Central memory CD8-positive, alpha-beta T cell (primary cell): ENCODE measurements around the gene ZNF556.

Experiments
- ATAC-seq: fragments of 150-1000 bp; cut with Tn5 transposase; replicated peaks from 2 replicates; pipeline ENCODE4 v1.10.0; 2022; ENCODE audit warnings: mild to moderate bottlenecking, moderate FRiP score, moderate number of reproducible peaks; ENCODE audit not compliant: poor library complexity, severe bottlenecking; ENCODE audit errors: extremely low read depth
- DNase-seq, 2 donors: peaks; one replicate each; pipeline ENCODE4 v3.0.0; 2021; ENCODE audit warnings: low spot score in 2 of 2
- H3K27ac Mint-ChIP-seq: one replicate; pipeline ENCODE4 v1.8.0; 2022; ENCODE audit warnings: low read depth, mild to moderate bottlenecking, moderate library complexity, mixed read lengths
- H3K27me3 Mint-ChIP-seq: one replicate; pipeline ENCODE4 v1.8.0; 2022; ENCODE audit warnings: mixed read lengths
- H3K36me3 Mint-ChIP-seq: one replicate; pipeline ENCODE4 v1.8.0; 2022; ENCODE audit warnings: mild to moderate bottlenecking, moderate library complexity, mixed read lengths; ENCODE audit not compliant: insufficient read depth
- H3K4me1 Mint-ChIP-seq: one replicate; pipeline ENCODE4 v1.8.0; 2022; ENCODE audit warnings: mixed read lengths
- H3K4me3 Mint-ChIP-seq: one replicate; pipeline ENCODE4 v1.8.0; 2022; ENCODE audit warnings: mild to moderate bottlenecking, moderate library complexity, mixed read lengths
- H3K9me3 Mint-ChIP-seq: one replicate; pipeline ENCODE4 v1.8.0; 2022; ENCODE audit warnings: mixed read lengths

Gene ZNF556

GRCh38 chr19:2867025-2867991 is at the start of gene ZNF556:
TSS of gene ZNF556 (plus strand) at chr19:2867335. CDS start at chr19:2867422, 87 bp downstream.
- Mint-ChIP-seq H3K4me1 (peaks cover 5% of the 10 kb centered on the region), H3K36me3 (peaks cover 6% of the 10 kb centered on the region), H3K27me3 (peaks cover 31% of the 10 kb centered on the region), H3K4me3 (no peak within 1 kb of the TSS), H3K9me3 (no peaks in the 10 kb centered on the region), H3K27ac (no peak within 1 kb of the TSS)
- DNase-seq (no peak), ATAC-seq (no peak)

- peak; percentile 94 to 97 for DNase-seq
- Mint-ChIP-seq H3K36me3 (peaks cover 5% of the 10 kb centered on the region), H3K27me3 (no peaks in the 10 kb centered on the region), H3K4me1 (peaks cover 5% of the 10 kb centered on the region), H3K9me3 (no peaks in the 10 kb centered on the region), H3K4me3 (peak within 1 kb of the TSS; percentile 81), H3K27ac (peak within 1 kb of the TSS; percentile 49)
- ATAC-seq, result peak; percentile 98
Measured at GRCh38 chr19:2819540-2820111, 47.5 kb upstream of the ZNF556 start, which contains the start of gene ZNF554. TSS of gene ZNF554 (plus strand) at chr19:2819868. CDS start at chr19:2820072, 204 bp downstream.

- DNase-seq (no peak), ATAC-seq (peak; percentile 26)
- peak overlapping the region; percentile 49 for H3K27ac Mint-ChIP-seq
- no peaks in the 10 kb centered on the region for H3K27me3 Mint-ChIP-seq
- peaks cover 5% of the 10 kb centered on the region for H3K36me3 Mint-ChIP-seq
- peaks cover 5% of the 10 kb centered on the region for H3K4me1 Mint-ChIP-seq
- H3K9me3 Mint-ChIP-seq, result no peaks in the 10 kb centered on the region
- H3K4me3 Mint-ChIP-seq, result peak overlapping the region; percentile 81
Measured at GRCh38 chr19:2820112-2820702, 46.9 kb upstream of the ZNF556 start.

GRCh38 chr19:2822846-2823245 is 44.3 kb upstream of the ZNF556 start:
- H3K4me3 Mint-ChIP-seq, result no peak overlapping the region
- H3K9me3 Mint-ChIP-seq, result no peaks in the 10 kb centered on the region
- H3K36me3 Mint-ChIP-seq, result peaks cover 5% of the 10 kb centered on the region
- no peak for ATAC-seq
- no peaks in the 10 kb centered on the region for H3K27me3 Mint-ChIP-seq
- peaks cover 5% of the 10 kb centered on the region for H3K4me1 Mint-ChIP-seq
- no peak overlapping the region for H3K27ac Mint-ChIP-seq
- DNase-seq, result no peak

DNA sequence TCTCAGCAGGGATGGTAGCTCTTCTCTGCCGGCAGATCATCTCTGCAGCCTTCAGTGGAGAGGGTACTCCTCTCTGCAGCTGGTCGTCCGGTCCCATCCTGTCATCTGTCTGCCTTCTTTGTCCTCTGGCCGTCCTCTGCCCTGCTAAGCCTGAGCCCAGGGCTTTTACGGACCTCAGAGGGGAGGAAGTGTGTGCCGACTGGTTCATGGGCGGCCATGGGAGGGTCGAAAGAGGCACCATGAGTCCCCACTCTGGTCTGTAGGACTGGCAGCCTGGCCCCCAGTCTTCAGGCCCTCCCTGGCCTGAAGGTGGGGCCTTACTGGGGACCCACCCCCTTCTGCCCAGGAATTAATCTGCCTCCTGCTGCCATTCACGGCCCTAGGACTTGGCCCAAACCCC is 43.5 kb upstream of the ZNF556 start:
- ATAC-seq (no peak), DNase-seq (no peak)
- Mint-ChIP-seq H3K27ac (no peak overlapping the region), H3K36me3 (peaks cover 4% of the 10 kb centered on the region), H3K4me1 (peaks cover 5% of the 10 kb centered on the region), H3K9me3 (no peaks in the 10 kb centered on the region), H3K27me3 (no peaks in the 10 kb centered on the region), H3K4me3 (no peak overlapping the region)

- Mint-ChIP-seq H3K4me1 (peaks cover 5% of the 10 kb centered on the region), H3K9me3 (no peaks in the 10 kb centered on the region), H3K4me3 (no peak overlapping the region), H3K27me3 (no peaks in the 10 kb centered on the region), H3K27ac (no peak overlapping the region), H3K36me3 (peaks cover 4% of the 10 kb centered on the region)
- ATAC-seq (no peak), DNase-seq (no peak)
Measured at GRCh38 chr19:2824129-2824528, 43.0 kb upstream of the ZNF556 start.

GRCh38 chr19:2827022-2827421 is 40.1 kb upstream of the ZNF556 start:
- Mint-ChIP-seq H3K27me3 (no peaks in the 10 kb centered on the region), H3K27ac (no peak overlapping the region), H3K4me3 (no peak overlapping the region), H3K4me1 (no peaks in the 10 kb centered on the region), H3K36me3 (no peaks in the 10 kb centered on the region), H3K9me3 (no peaks in the 10 kb centered on the region)
- no peak for DNase-seq
- no peak for ATAC-seq

GRCh38 chr19:2827840-2828489 is 39.2 kb upstream of the ZNF556 start:
- Mint-ChIP-seq H3K4me1 (no peaks in the 10 kb centered on the region), H3K27me3 (no peaks in the 10 kb centered on the region), H3K9me3 (peaks cover 4% of the 10 kb centered on the region), H3K27ac (no peak overlapping the region), H3K36me3 (no peaks in the 10 kb centered on the region), H3K4me3 (no peak overlapping the region)
- ATAC-seq, result no peak
- no peak for DNase-seq

DNA sequence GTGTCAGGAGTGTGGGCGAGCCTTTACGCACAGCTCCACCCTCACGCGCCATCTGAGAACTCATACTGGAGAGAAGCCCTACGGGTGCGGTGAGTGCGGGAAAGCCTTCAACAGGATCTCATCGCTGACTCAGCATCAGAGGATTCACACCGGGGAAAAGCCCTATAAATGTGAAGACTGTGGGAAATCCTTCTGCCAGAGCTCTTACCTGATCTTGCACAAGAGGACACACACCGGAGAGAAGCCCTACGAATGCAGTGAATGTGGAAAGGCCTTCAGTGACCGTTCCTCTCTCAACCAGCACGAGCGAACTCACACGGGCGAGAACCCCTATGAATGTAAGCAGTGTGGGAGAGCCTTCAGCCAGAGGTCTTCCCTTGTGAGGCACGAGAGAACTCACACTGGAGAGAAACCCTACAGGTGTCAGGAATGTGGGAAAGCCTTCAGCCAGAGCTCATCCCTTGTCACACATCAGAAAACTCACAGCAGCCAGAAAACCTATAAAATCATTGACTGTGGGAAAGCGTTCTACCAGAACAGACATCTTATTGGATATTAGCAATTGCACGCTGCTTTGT is 32.8 kb upstream of the ZNF556 start:
- no peaks in the 10 kb centered on the region for H3K27me3 Mint-ChIP-seq
- peaks cover 16% of the 10 kb centered on the region for H3K9me3 Mint-ChIP-seq
- DNase-seq, result no peak
- no peak for ATAC-seq
- H3K27ac Mint-ChIP-seq, result no peak overlapping the region
- no peak overlapping the region for H3K4me3 Mint-ChIP-seq
- H3K4me1 Mint-ChIP-seq, result no peaks in the 10 kb centered on the region
- peaks cover 3% of the 10 kb centered on the region for H3K36me3 Mint-ChIP-seq

GRCh38 chr19:2837430-2837829 is 29.7 kb upstream of the ZNF556 start:
- Mint-ChIP-seq H3K27ac (no peak overlapping the region), H3K36me3 (peaks cover 6% of the 10 kb centered on the region), H3K4me1 (peaks cover 11% of the 10 kb centered on the region), H3K9me3 (peaks cover 16% of the 10 kb centered on the region), H3K4me3 (no peak overlapping the region), H3K27me3 (no peaks in the 10 kb centered on the region)
- DNase-seq, result no peak
- ATAC-seq, result no peak

DNA sequence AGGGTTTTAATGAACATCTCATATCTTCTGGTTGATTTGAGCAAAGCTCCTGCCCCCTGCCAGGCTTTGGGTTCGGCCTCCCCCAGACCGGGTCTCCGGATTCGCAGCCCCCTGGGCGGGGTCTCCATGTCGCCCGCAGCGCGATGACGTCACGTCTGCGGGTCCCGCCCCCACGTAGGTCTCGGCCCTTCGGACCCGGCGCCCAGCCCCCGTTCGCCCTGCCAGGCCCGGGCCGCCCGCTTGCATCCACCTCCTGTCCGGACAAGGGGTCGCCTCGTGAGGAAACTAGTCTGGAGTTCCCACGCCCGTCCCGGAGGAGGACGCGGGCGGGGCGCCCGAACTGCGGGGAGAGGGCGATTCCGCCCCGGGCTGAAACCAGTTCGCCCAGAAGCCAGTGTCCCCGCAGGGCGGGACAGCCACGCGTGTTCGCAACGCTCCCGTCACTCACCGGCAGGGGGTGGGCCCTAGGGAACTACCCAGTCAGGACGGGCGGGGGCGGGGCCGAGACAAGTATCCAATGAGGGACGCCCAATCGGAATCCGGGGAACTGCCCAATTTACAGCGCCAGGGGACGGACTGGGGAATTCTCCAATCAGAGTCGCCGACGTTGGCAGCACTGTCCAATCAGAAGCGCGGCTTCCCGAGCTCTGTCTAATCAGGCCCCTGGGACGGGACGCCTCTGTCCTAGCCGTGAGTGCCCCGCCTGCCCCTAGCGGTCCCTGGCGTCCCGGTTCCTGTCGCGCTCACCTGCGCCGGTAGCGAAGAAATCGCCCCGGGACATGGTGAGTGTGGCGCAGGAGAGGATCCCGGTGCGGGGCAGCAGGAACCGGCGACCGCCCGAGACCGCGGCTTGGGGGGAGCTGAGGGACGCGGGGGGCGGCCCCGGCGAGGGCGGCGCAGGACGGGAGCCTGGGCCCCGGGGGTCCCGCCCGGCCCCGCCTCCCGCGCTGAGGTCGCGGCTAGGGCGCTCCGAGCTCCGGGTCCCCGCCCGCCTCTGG is 26.0 kb upstream of the ZNF556 start, which contains the start of gene ZNF555:
ZNF555 (plus strand) TSS at position 682 of the 998 bp plus-strand sequence; CDS start at position 780, 98 bp downstream.
- Mint-ChIP-seq H3K9me3 (peaks cover 6% of the 10 kb centered on the region), H3K27me3 (no peaks in the 10 kb centered on the region), H3K36me3 (peaks cover 7% of the 10 kb centered on the region), H3K4me1 (peaks cover 20% of the 10 kb centered on the region), H3K4me3 (peak within 1 kb of the TSS; percentile 92), H3K27ac (peak within 1 kb of the TSS; percentile 49)
- DNase-seq, result peak; percentile 91 to 98
- ATAC-seq, result peak; percentile 99
